ENCODE data around the gene TRPC4.
A peak's percentile ranks its signal among the peaks of the same experiment; 100 is the strongest.

Gene TRPC4

DNA sequence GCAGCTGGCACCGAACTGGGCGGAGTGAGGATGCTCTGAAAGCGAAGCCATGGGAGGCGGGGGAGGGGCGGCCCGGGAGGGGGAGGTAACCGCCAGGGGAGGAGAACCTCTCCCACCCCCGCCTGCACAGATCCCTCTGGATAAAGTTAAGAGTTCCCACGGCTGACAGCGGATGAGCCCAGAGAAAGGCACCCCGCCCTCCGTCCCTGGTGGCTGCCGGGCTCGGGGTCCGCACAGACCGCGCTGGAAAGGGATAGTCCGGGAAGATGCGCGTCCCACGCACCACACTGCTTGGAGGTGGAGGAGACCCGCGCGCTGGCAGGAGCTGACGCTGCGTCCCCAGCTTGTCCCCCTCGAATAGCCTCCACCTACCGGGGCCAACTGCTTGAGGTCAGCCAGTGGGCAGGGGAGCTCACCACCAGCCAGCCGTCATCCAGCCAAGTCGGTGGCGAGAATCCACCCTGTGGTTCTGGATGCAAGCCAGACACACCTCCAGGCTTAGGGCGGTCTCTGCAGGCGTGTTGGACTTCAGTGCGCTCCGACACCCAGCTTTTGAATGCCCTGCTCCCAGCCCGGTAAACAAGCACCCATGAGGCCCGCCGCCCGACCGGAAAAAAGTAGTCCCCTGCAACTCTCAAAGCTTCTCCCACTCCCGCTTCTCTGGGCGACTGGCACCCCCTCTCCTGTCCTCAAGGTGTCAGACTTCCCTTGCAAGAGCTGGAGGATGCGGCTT is at the start of gene TRPC4:
Gene TRPC4 (minus strand): TSS at position 17 of the 733 bp plus-strand sequence. CDS start 86,439 bp downstream, outside the sequence.
- no peak for DNase-seq (ENCODE audit: low read depth)

DNA sequence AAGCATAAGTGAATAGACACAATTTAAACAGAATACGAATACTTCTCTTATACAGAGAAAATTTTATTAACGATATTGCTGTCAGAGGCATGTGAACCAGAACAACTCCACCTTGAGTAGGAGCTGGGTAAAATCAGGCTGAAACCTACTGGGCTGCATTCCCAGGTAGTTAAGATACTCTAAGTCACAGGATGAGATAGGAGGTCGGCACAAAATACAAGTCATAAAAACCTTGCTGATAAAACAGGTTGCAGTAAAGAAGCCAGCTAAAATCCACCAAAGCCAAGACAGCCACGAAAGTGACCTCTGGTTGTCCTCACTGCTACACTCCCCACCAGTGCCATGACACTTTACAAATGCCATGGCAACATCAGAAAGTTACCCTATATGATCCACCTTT is 49.2 kb upstream of the TRPC4 start:
- no peak for DNase-seq (ENCODE audit: low read depth)

DNA sequence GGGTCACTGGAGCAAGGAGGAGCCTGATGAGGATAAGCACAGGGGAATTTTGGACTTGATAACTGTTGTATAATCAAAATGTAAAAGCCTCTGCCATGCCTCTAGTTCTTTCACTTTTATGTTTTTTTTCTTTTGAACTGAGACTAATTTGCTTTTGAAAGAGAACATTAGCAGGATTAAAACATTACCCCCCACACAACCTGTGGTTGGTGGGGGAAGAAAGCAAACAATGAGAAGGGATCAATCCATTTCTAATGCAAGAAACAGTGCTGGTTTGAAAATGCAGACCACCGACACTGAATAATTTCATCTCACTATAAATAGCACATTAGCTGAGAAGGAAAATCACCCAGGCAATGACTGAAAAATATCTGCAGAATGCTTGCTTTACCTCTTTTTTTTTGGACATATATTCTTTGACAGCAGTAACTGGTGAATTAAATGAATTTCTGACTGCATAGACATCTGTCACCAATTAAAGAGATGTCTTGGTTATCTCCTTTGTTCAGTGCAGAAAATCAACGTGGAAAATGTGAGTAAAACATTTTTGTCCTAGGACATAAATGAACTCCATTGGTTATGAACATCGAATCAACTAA is 48.6 kb upstream of the TRPC4 start:
- DNase-seq (ENCODE audit: low read depth), result no peak

DNA sequence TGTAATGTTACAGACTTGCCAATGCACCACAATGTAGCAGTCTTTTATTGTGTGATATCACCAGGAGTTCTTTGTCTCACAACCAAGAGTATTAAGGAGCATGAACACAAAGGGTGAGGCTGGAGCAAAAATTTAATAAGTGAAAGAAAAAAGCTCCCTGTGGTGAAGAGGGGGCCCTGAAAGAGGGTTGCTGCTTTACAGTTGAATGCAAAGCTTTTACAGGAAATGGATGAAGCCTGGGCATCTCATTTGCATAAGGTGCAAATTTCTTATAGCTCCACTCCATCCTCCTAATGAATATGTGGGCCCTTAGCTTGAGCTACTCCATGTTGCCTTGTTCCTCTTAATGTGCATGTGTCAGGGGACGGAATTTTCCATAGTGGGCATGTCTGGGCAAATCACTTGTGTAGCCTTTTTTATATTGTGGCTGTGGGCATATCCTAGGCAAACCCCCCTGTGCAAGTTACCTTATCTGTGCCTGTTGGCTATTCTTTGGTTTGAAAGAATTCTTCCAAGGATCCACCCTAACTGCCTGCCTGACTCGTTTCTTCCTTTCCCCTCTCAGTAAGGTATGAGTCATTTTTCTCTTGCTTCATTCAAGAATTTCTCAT is 45.3 kb upstream of the TRPC4 start:
- peak; percentile 9 for DNase-seq (ENCODE audit: low read depth)

DNA sequence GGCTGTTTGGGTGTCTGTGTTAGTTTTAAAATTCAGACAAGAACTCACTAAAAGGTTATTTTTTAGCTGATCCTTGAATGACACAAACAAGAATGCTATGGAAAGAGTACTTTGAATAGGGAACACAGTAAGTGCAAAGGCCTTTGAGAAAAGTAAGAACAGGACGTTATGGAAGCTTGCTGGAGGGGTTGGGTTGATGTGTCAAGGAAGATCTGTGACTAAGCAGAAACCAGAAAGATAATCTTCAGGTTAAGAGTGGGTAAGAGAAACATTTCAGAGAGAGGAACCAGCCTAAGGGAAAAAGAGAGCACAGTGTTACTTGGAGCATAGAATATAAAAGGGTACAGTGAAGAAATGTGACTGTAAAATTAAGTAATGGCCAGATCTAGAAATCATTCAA is 41.2 kb upstream of the TRPC4 start:
- DNase-seq (ENCODE audit: low read depth), result no peak

DNA sequence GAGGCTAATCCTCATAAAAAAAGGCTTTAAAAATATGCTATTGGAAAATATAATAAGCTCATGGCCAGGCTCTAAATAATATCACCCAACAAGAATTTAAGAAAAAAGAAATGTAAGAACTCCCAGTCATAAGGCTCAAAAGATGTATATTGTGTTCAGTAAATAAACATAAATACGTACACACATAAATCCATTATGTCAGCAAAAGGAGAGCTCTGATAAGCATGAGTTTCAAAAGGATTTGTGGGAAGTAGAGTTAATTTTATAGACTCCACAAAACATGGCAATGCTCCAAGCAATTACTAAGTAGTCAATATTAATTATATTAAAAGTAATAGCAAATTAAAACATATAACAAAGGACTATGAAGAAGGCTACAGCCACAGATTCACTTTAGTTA is 37.3 kb upstream of the TRPC4 start:
- no peak for DNase-seq (ENCODE audit: low read depth)

DNA sequence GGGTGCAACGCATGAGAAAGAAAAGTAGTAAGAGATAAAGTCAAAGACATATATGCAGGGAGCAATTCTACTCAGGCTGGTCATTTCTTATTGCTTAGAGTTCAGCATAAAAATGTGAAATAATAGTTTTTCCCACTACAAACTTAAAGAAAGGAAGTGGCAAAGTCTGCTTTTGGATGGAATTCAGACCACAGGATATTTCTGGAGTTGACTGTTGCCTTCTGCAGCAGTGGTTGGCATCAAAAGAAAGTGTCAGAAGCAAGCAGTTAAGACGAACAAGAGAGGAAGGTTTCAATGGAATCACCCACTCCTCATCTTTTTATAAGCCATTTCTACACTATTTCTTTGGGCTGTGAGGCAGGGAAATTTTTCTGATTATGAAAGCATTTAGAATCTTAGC is 36.2 kb upstream of the TRPC4 start:
- no peak for DNase-seq (ENCODE audit: low read depth)

DNA sequence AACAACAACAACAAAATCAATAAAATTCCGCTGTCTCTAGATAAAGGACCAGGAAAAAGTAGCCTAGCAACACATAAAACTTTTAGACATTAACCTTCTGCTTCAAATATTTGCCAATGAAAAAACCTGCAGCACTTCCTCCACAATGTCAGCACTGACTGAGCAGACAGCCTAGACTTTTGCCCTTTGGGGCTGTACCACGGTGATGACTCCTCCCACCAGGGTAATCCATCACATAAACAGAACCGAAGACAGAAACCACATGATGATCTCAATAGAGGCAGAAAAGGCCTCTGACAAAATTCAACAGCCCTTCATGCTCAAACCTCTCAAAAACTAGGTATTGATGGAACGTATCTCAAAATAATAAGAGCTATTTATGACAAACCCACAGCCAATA is 30.2 kb upstream of the TRPC4 start:
- DNase-seq (ENCODE audit: low read depth), result no peak

DNA sequence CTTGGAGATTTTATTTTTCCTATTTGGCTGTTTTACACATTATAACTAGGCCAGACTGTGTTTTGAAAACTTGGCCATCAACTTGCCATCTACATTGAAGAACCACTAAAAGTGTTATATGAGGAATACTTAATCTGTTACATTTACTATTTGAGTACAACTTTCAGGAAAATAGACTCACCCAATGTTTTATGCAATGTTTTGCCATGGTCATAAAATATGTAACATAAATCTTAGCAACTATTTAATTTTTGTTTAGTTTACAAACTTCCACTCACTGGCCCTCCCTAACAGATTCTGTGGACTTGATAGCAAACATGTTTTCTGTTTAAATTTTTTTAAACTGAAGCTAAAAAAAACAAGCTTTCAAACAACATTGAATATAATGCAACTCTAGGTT is 23.7 kb upstream of the TRPC4 start:
- DNase-seq (ENCODE audit: low read depth), result no peak

DNA sequence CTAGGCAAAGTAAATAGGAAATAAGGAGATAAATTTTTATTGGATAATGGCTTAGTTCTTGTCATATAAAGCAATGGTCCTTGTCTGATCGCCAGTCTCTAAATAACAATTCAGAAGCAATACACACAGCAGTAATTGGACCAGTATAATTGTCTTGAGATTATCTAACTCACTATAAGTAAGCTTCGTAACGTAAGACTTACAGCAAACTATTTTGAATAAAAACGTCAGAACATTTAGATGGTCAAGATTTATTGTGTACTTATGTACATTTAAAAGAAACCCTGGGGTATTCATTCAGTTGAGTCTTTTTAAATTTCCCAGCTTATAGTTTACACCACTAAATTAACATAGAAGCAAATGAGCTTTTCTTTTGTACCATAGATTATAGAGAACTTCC is 20.2 kb upstream of the TRPC4 start:
- DNase-seq (ENCODE audit: low read depth), result no peak

DNA sequence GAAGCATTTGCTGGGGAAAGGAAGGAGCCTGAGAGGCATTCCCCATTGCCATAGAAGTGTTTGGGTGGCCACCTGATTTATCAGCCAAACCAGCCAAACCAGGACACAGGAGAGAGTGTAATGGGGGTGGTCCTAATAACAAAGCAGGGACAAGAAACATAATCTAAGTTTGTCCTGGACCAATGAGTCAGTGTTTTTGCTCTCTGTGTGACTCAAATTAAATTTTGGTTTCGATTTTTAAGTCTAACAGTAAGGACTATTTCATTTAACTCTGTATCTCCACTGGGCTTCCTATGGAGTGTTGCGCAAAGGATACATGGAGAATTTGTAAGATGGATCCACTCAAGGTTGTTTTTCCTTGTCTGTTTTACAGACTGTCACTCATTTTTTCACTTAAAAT is 19.5 kb upstream of the TRPC4 start:
- no peak for DNase-seq (ENCODE audit: low read depth)

DNA sequence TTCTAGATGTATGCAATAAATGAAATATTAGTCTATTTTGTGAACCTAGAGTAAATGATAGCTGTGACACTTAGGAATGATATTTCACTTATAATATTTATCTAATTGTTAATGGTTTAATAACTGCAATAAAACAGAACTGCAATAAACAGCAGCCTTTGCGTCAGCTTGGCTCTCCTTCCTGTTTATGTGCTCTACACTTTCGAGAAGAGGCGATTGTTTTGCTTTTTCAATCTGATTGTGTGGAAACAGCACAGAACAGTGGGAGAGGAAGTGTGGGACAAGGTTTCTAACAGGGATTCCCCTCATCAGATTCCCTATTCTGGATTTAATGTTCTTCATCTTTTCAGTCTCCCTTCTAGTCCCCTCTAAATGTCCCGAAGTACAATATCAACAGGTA is 17.3 kb upstream of the TRPC4 start:
- DNase-seq (ENCODE audit: low read depth), result no peak

DNA sequence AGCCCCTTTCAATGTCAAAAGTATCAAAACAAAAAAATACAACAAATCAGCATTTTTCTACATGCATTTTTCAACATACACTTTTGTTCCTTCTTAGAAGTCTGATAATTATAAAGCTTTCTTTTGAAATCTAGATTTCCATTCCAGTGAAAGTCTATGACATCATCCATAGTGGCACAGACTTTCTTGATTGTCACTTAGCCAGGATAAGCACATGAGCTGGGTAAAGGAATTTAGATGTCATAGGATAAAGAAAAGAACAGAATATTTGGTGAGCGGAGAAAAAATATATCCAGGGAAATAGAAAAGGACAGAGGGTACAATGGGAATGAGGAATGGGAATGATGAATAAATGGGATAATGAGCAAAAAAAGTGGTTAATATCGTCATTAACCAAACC is 15.1 kb upstream of the TRPC4 start:
- no peak for DNase-seq (ENCODE audit: low read depth)

DNA sequence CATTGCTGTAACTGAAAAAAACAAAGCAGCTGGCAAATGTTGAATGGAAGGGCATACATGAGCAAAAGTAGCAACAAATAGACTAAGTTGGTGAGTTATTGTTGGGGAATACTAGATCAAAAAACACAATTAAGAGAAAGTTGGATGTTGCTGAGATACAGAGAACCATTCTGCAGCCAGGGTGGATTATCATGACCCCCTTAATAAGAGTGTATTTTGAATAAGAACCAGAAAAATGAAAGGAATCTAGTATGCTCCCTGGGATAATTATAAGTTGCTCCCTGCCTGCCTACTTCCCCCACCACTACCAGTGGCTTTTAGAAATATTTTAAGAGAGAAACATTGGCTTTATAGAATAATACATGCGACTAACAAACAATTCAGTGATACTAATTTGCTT is 14.5 kb upstream of the TRPC4 start:
- DNase-seq (ENCODE audit: low read depth), result no peak

DNA sequence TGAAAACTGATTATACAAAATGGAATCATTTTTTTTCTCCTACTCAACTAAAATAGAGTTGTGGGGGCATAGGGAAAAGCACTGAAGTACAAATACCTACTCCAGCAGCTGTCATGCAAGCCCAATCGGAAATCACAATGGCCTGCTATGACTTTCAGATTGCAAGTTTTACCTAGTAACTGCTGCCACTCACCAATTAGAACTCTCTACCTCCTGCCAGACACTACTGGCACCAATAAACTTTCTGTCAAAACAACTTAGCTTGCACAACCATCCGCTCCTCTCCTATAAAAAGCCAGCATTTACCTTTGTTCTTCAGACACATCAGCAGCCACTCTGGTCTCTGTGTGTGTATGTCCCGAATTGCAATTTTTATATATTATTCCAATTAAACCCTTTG is 9.3 kb upstream of the TRPC4 start:
- DNase-seq (ENCODE audit: low read depth), result no peak

DNA sequence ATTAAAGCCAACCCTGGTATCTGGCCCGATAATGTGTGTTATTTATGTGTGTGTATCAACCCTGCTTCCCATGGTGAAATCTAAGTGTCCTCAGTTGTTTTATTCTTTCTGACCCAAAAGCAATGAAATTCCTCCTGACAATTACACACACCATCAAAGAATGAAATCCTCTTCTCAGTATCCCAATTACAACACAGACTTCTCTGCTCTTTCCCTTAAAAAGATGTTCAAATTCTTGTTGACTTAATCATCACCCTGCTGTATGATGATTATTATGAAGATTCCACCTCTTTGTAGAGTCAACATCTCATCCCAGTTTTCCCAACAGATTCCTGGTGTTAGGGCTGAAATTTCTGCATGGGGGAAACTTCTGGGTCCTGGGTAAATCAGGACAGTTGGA is 8.9 kb upstream of the TRPC4 start:
- no peak for DNase-seq (ENCODE audit: low read depth)

DNA sequence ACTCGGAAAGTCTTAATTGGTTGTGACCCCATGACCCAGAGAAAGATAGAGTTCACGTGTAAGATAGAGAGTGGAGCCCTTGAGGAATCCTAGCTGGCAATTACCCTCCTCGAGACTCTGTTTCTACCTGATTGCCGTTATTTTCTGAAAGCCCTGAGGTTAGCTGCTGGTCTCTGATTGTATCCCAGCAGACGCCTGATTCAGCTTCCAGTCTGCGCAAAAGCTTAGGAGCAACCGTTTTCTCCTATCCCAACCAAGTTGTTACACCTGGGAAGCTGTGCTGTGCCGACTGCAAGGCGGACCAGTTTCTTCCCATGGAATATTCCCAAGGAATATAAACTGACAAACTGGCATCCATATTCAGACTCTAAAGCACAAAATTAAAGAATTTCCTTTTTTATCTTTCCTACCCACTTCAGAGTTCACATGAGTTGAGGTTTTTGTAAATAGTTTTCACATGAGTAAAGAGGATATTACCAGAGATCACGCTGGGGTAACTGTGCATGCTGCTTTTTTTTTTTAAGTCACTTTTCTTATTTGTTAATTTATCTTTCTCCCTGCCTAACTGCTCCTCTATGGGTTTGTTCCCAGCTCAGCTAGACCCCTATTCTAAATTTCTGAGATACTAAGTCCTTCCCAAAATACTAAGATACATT is 1.5 kb upstream of the TRPC4 start:
- no peak for DNase-seq (ENCODE audit: low read depth)

DNA sequence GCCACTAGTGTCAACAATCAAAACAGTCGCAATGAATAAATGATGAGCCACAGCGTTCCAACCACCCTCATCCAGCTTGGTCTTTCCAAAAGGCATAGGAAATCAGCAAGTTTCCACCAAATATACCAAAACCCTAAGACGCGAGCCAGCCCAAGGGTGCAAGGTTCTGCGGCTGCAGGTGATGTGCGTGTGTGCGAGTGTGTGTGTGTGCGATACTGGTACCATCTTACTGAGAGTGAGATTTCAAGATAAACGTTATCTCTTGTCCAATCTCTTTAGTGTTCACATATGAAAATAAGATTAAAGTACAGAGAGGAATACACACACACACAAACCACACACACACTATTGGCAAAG is 895 bp upstream of the TRPC4 start:
- DNase-seq (ENCODE audit: low read depth), result no peak

DNA sequence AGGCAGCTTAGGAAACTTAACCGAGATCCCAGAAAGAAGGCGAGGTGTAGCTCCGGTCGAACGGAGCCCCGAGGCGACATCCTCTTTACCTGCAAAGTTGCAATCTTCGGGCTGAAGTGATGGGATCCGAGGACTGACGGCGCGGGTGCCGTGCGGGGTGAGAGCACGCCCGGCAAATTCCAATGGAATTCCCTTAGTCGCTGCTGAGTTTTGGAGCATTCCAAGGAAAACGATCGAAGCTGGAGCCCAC is 141 bp downstream of the TRPC4 start:
- no peak for DNase-seq (ENCODE audit: low read depth)

DNA sequence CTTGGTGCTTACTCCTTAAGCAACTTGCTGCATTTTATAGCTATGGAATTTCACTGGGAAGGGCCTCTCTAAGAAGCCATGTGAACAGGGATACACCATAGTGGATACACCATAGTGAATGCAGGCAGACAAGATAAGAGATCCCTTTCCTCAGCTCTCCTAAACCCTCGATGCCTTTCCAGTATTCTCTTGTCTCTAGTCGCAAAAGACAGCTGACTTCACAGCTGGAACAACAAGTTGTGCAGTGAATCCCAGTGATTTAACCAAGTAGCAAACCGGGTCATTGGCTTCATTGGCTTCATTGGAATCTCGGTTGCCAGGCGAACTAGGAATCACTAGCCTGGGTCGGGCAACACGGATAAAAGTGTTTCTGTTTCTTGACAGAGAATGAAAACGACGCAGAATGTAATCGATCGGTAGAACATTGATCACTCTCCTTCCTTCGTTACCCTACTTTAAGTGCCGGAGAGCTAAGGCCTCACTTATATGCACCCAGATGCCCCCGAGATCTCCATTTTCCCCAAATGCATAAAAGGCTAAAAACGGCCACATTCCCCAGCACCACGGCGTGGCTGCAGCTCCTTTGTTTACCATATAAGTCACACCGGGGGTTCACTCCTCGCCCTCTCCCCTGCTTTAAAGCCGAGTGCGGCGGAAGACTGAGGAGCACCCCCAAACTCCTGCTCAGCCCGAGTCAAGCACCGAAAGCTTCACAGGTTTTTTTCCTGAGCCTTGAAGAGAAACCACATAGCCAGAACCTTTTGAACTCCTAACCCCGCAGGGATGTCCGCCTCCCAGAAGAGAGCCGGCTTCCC is 674 bp downstream of the TRPC4 start:
- no peak for DNase-seq (ENCODE audit: low read depth)

DNA sequence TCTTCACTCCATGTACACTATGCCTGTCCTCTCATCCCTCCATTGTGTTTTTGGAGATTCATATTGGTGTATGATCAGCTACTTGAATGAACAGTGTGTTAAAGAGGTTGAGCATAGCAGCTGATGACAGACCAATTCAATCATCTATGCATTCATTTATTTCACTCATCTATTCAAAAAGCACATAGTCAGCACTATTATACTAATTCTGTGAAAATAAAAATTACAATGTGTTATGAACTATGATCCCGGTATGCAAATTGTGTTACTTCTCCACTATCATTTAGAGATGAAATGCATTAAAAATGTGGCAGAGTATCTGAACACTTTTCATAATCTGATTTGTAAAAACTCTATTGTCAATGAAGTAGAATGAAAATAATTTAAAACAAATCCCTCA is 5.9 kb downstream of the TRPC4 start:
- no peak for DNase-seq (ENCODE audit: low read depth)

DNA sequence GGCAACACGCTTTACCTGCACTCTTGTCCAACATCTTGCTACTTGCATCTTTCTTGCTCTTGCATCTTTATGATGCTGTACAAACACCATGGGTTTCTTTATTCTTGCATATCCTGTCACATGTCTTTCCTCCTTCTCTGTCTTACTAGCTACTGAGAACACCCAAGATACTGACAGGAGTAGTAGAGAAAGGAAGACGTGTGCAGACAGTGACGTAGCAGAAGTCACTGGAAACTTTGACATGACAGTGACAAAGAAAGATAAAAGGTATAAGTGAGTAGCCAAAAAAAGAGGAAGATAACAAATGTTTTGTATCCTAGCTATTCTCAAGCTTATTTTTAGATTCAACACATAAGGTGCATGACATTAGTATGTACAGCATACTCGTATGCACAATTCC is 34.2 kb downstream of the TRPC4 start:
- DNase-seq (ENCODE audit: low read depth), result no peak

DNA sequence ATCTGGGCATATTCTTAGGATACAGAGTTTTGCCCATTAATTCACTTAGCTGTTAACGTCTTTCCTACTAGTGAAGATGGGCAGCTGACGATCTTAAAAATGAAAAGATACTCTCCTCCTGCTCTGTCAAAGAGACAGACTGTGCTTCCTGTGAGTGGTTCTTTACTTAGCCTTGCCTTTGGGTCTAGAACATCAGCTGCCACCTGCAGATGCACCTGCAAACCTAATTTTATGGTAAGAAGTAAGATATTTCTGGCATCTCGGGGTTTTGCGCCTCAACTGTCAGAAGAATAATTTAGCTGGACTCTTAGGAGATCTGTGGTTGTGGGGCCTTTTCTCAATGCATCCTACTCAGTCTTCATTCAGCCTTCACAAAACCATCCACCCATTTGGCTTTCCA is 36.2 kb downstream of the TRPC4 start:
- DNase-seq (ENCODE audit: low read depth), result no peak

All from non-pigmented ciliary epithelial cell (primary cell).